Colonic mucosa (tissue), 4 donors: ENCODE measurements around the gene EEF1AKMT1. TPM values are rescaled to one million over a fixed set of nuclear protein-coding genes. Genes with fewer than 3 reads are reported as not detected.
"Not testable (repeated sequence)": the region's sequence is repeated elsewhere in the genome, so short reads cannot be mapped to it uniquely, and the experiment has no call there.

Experiments used
- DNase-seq: peaks from one replicate; pipeline ENCODE4 v3.0.0-alpha.2; 2020
- H3K27ac ChIP-seq: fragments of 200-600 bp; one replicate; pipeline ENCODE4 v1.8.0; 2021
- H3K27me3 ChIP-seq: fragments of 200-600 bp; one replicate; pipeline ENCODE4 v1.8.0; 2021
- H3K36me3 ChIP-seq: fragments of 200-600 bp; one replicate; pipeline ENCODE4 v1.8.0; 2021
- H3K4me1 ChIP-seq: fragments of 200-600 bp; one replicate; pipeline ENCODE4 v1.8.0; 2021; ENCODE audit warnings: mild to moderate bottlenecking
- H3K4me3 ChIP-seq: fragments of 200-600 bp; one replicate; pipeline ENCODE4 v1.8.0; 2021
- H3K9ac ChIP-seq, 2 donors: one replicate each; pipeline ENCODE4 v1.7.0; 2013; ENCODE audit warnings: control low read depth in 2 of 2, low read depth in 2 of 2, low read length in 2 of 2
- H3K9me3 ChIP-seq: fragments of 200-600 bp; one replicate; pipeline ENCODE4 v1.8.0; 2021
- CTCF ChIP-seq: fragments of 200-600 bp; IDR thresholded peaks from one replicate; pipeline ENCODE4 v1.8.0; 2022; ENCODE audit warnings: antibody characterized with exemption, mild to moderate bottlenecking
- intact Hi-C: fragments of 100-400 bp; cut with DNase I; formaldehyde crosslinking; loops from one replicate; pipeline ENCODE4 v1.14.1; 2022
- total RNA-seq, 2 donors: library from RNA; stranded (reverse); fragmentation: NEBNext Ultra II Directional in 1 of 2; extraction: Animal tissue kit (Norgen Biotek cat#: 25700) in 1 of 2; gene quantifications; one replicate each; pipeline ENCODE4 v1.2.1, GENCODE V29; 2021
- donor health status: healthy.
- donor health status: DM: no; HTN: no; CAD: no.
- donor health status: DM: no; HTN: no; CAD: no.

Gene EEF1AKMT1
- total RNA-seq, 2 donors from 2014 or later, result 4.8 to 5.2 TPM

GRCh38 chr13:20749377-20749776 is 24.4 kb downstream of the EEF1AKMT1 start:
- Histone ChIP-seq H3K4me3 (no peak overlapping the region), H3K9ac (no peak overlapping the region), H3K4me1 (no peaks in the 10 kb centered on the region), H3K36me3 (no peaks in the 10 kb centered on the region), H3K9me3 (peaks cover 2% of the 10 kb centered on the region), H3K27ac (no peak overlapping the region), H3K27me3 (no peaks in the 10 kb centered on the region)
- no peak for DNase-seq
- no peak for TF ChIP-seq CTCF
- intact Hi-C loops, result no loop called here

GRCh38 chr13:20743830-20744404 is 29.8 kb downstream of the EEF1AKMT1 start:
- H3K4me3 ChIP-seq, intact Hi-C loops, H3K9ac ChIP-seq, H3K9me3 ChIP-seq, DNase-seq, H3K36me3 ChIP-seq, H3K27ac ChIP-seq, H3K27me3 ChIP-seq, H3K4me1 ChIP-seq: not testable (repeated sequence)

GRCh38 chr13:20740021-20740420 is 33.7 kb downstream of the EEF1AKMT1 start:
- no peak for DNase-seq
- H3K4me3 ChIP-seq, result no peak overlapping the region
- H3K4me1 ChIP-seq, result no peaks in the 10 kb centered on the region
- no peaks in the 10 kb centered on the region for H3K27me3 ChIP-seq
- no peak for TF ChIP-seq CTCF
- H3K9ac ChIP-seq, result no peak overlapping the region
- no peak overlapping the region for H3K27ac ChIP-seq
- H3K9me3 ChIP-seq, result no peaks in the 10 kb centered on the region
- H3K36me3 ChIP-seq, result no peaks in the 10 kb centered on the region
- intact Hi-C loops, result no loop called here

GRCh38 chr13:20738616-20739015 is 35.1 kb downstream of the EEF1AKMT1 start:
- DNase-seq, result no peak
- no peak for TF ChIP-seq CTCF
- Histone ChIP-seq H3K27ac (no peak overlapping the region), H3K9ac (no peak overlapping the region), H3K27me3 (no peaks in the 10 kb centered on the region), H3K4me3 (no peak overlapping the region), H3K4me1 (no peaks in the 10 kb centered on the region), H3K9me3 (no peaks in the 10 kb centered on the region), H3K36me3 (no peaks in the 10 kb centered on the region)
- intact Hi-C loops, result no loop called here

GRCh38 chr13:20729633-20730585 is 43.9 kb downstream of the EEF1AKMT1 start:
- Histone ChIP-seq H3K4me1 (no peaks in the 10 kb centered on the region), H3K9ac (no peak overlapping the region), H3K36me3 (no peaks in the 10 kb centered on the region), H3K9me3 (no peaks in the 10 kb centered on the region), H3K4me3 (no peak overlapping the region), H3K27me3 (no peaks in the 10 kb centered on the region), H3K27ac (no peak overlapping the region)
- intact Hi-C loops, result no loop called here
- TF ChIP-seq CTCF, result no peak
- no peak for DNase-seq
